HepG2 (cell line): ENCODE measurements around the gene PRSS22. TPM values are rescaled to one million over a fixed set of nuclear protein-coding genes. Genes with fewer than 3 reads are reported as not detected.

ENCODE experiments used
- AHR ChIP-seq: IDR thresholded peaks from 2 replicates; pipeline ENCODE4 v1.6.1; 2018; ENCODE audit warnings: missing genetic modification reagents, missing compliant biosample characterization
- ATF3 ChIP-seq: sonication (generic); formaldehyde crosslinking; IDR thresholded peaks from 2 replicates; pipeline ENCODE4 v1.4.0; 2020; ENCODE audit warnings: missing genetic modification reagents
- CHCHD3 ChIP-seq: sonication (generic); formaldehyde crosslinking; IDR thresholded peaks from 2 replicates; pipeline ENCODE4 v1.8.0; 2022; ENCODE audit warnings: mild to moderate bottlenecking, missing genetic modification reagents, moderate library complexity
- GATAD1 ChIP-seq: IDR thresholded peaks from 2 replicates; pipeline ENCODE4 v1.6.1; 2016; ENCODE audit warnings: missing genetic modification reagents, missing compliant biosample characterization
- GFI1 ChIP-seq: sonication (generic); formaldehyde crosslinking; IDR thresholded peaks from 2 replicates; pipeline ENCODE4 v1.5.0; 2020; ENCODE audit warnings: missing genetic modification reagents, mild to moderate bottlenecking, borderline replicate concordance
- KMT2A ChIP-seq: sonication (generic); formaldehyde crosslinking; IDR thresholded peaks from 2 replicates; pipeline ENCODE4 v1.4.0; 2020; ENCODE audit warnings: missing genetic modification reagents
- KMT2B ChIP-seq: IDR thresholded peaks from 2 replicates; pipeline ENCODE4 v1.6.1; 2016; ENCODE audit warnings: missing genetic modification reagents, missing compliant biosample characterization
- NRL ChIP-seq: sonication (generic); formaldehyde crosslinking; IDR thresholded peaks from 2 replicates; pipeline ENCODE4 v1.5.0; 2020; ENCODE audit warnings: missing genetic modification reagents, mild to moderate bottlenecking, moderate library complexity, borderline replicate concordance
- SOX5 ChIP-seq: IDR thresholded peaks from 2 replicates; pipeline ENCODE4 v1.6.1; 2016; ENCODE audit warnings: borderline replicate concordance
- TGIF2 ChIP-seq: IDR thresholded peaks from 2 replicates; pipeline ENCODE4 v1.6.1; 2016; ENCODE audit warnings: control low read depth, missing compliant biosample characterization
- TP53 ChIP-seq: sonication (generic); formaldehyde crosslinking; conservative IDR thresholded peaks from 2 replicates; pipeline ENCODE4 v1.4.0; 2020; ENCODE audit warnings: missing genetic modification reagents
- USF2 ChIP-seq, 2 experiments: sonication (generic) in 1 of 2; formaldehyde crosslinking in 1 of 2; IDR thresholded peaks; 2 replicates each; pipeline versions ENCODE4 v1.5.1 to v1.6.1; 2011 to 2020; ENCODE audit warnings: borderline replicate concordance in 1 of 2, low read depth in 1 of 2, low read length in 1 of 2, mild to moderate bottlenecking in 1 of 2, missing genetic modification reagents in 1 of 2, moderate library complexity in 1 of 2
- ZNF235 ChIP-seq: sonication (generic); formaldehyde crosslinking; IDR thresholded peaks from 2 replicates; pipeline ENCODE4 v1.8.1; 2023; ENCODE audit warnings: mild to moderate bottlenecking, missing genetic modification reagents, borderline replicate concordance
- ZNF30 ChIP-seq: sonication (generic); formaldehyde crosslinking; IDR thresholded peaks from 2 replicates; pipeline ENCODE4 v1.5.0; 2020; ENCODE audit warnings: mild to moderate bottlenecking, missing genetic modification reagents
- ZNF451 ChIP-seq: sonication (generic); formaldehyde crosslinking; IDR thresholded peaks from 2 replicates; pipeline ENCODE4 v1.5.0; 2020; ENCODE audit warnings: mild to moderate bottlenecking, missing genetic modification reagents
- ZNF607 ChIP-seq: sonication (generic); formaldehyde crosslinking; IDR thresholded peaks from 2 replicates; pipeline ENCODE4 v1.5.1; 2020; ENCODE audit warnings: missing genetic modification reagents, mild to moderate bottlenecking, borderline replicate concordance
- ZNF614 ChIP-seq: IDR thresholded peaks from 2 replicates; pipeline ENCODE4 v1.6.1; 2018; ENCODE audit warnings: missing biosample characterization, missing genetic modification reagents, inconsistent platforms, borderline replicate concordance
- ZNF687 ChIP-seq: sonication (generic); formaldehyde crosslinking; IDR thresholded peaks from 2 replicates; pipeline ENCODE4 v1.5.1; 2020; ENCODE audit warnings: mild to moderate bottlenecking, missing genetic modification reagents, moderate library complexity
- ZNF709 ChIP-seq: sonication (generic); formaldehyde crosslinking; IDR thresholded peaks from 2 replicates; pipeline ENCODE4 v1.5.0; 2020; ENCODE audit warnings: mild to moderate bottlenecking, missing genetic modification reagents
- ZNF766 ChIP-seq: sonication (generic); formaldehyde crosslinking; IDR thresholded peaks from 2 replicates; pipeline ENCODE4 v1.5.0; 2020; ENCODE audit warnings: missing genetic modification reagents, borderline replicate concordance
- ZSCAN20 ChIP-seq: sonication (generic); formaldehyde crosslinking; IDR thresholded peaks from 2 replicates; pipeline ENCODE4 v1.4.0; 2020; ENCODE audit warnings: missing genetic modification reagents, mild to moderate bottlenecking, borderline replicate concordance
- polyA plus RNA-seq, 8 experiments: library from polyadenylated mRNA; depleted of rRNA in 3 of 8; stranded (reverse) in 7 of 8; unstranded in 1 of 8; fragments of >200 nt; fragmentation: Illumina TruSeq in 4 of 8; extraction: Trizol in 4 of 8; gene quantifications; 2 replicates each; pipeline versions ENCODE4 v1.2.1 to v1.2.3, GENCODE V29; 2011 to 2016; ENCODE audit warnings: low read depth in 4 of 8, missing spikeins in 1 of 8, mixed read lengths in 1 of 8; ENCODE audit not compliant: insufficient read depth in 1 of 8
- total RNA-seq, 5 experiments: library from RNA; depleted of rRNA; stranded (reverse); fragments of >200 nt; fragmentation: Illumina TruSeq; extraction: Trizol; gene quantifications; 2 replicates each; pipeline ENCODE4 v1.2.3, GENCODE V29; 2016; ENCODE audit warnings: low read depth in 1 of 5
- TF ChIP-seq, protein P1 (sequence below): sonication (generic); formaldehyde crosslinking; IDR thresholded peaks from 2 replicates; pipeline ENCODE4 v1.8.0; 2023; ENCODE audit warnings: mild to moderate bottlenecking, missing genetic modification reagents

PRSS22 gene
- total and polyA plus RNA-seq, 2 of the 13 experiments (the other 11 are each of a cell fraction or from before 2014, with no cell fraction given): 0.24 to 0.32 TPM

GRCh38 chr16:2867987-2868789, 10.2 kb upstream of the PRSS22 start (continued):
- TF ChIP-seq ATF3 (CRISPR knock-in tag): no peak
- peak; percentile 53; the same call in 1 of the 2 replicates for TF ChIP-seq TP53 (CRISPR knock-in tag)
- TF ChIP-seq GATAD1 (CRISPR knock-in tag): peak; percentile 99
- TF ChIP-seq CHCHD3 (CRISPR knock-in tag): no peak
- peak; percentile 95 for TF ChIP-seq ZNF607 (CRISPR knock-in tag)
- peak; percentile 26; the same call in 1 of the 2 replicates for TF ChIP-seq ZNF30 (CRISPR knock-in tag)
- TF ChIP-seq GFI1 (CRISPR knock-in tag): no peak
- TF ChIP-seq, protein P1, sequence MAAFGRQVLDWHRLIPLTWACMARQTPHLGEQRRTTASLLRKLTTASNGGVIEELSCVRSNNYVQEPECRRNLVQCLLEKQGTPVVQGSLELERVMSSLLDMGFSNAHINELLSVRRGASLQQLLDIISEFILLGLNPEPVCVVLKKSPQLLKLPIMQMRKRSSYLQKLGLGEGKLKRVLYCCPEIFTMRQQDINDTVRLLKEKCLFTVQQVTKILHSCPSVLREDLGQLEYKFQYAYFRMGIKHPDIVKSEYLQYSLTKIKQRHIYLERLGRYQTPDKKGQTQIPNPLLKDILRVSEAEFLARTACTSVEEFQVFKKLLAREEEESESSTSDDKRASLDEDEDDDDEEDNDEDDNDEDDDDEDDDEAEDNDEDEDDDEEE (CRISPR knock-in tag): no peak; the same call in 1 of the 2 replicates
- TF ChIP-seq SOX5 (CRISPR knock-in tag): 0 out of 2 replicates have a peak, but pooled peaks have one; percentile 29
- TF ChIP-seq ZNF766 (CRISPR knock-in tag): peak; percentile 89; the same call in 1 of the 2 replicates
- no peak for TF ChIP-seq ZNF235 (CRISPR knock-in tag)
- TF ChIP-seq ZNF614 (CRISPR knock-in tag): peak; percentile 73; the same call in 1 of the 2 replicates
- TF ChIP-seq AHR (CRISPR knock-in tag): peak; percentile 33; the same call in 1 of the 2 replicates
- 0 out of 2 replicates have a peak, but pooled peaks have one; percentile 45 for TF ChIP-seq ZSCAN20 (CRISPR knock-in tag)
- peak; percentile 99 for TF ChIP-seq ZNF687 (CRISPR knock-in tag)
- TF ChIP-seq USF2 (IDR thresholded peaks at IDR 0.05; ENCODE audit: low read depth, low read length): no peak
- peak; percentile 34; the same call in 1 of the 2 replicates for TF ChIP-seq USF2 (CRISPR knock-in tag; IDR thresholded peaks at IDR 0.05; ENCODE audit: borderline replicate concordance)
- no peak for TF ChIP-seq ZNF451
- TF ChIP-seq ZNF709 (CRISPR knock-in tag): peak; percentile 81
- no peak for TF ChIP-seq TGIF2 (CRISPR knock-in tag)
- no peak for TF ChIP-seq KMT2A (CRISPR knock-in tag)
- TF ChIP-seq KMT2B (CRISPR knock-in tag): peak; percentile 76
- peak; percentile 81; the same call in 1 of the 2 replicates for TF ChIP-seq NRL (CRISPR knock-in tag)
